HL-60 (cell line): ENCODE data around the gene SPEN.

Experiments
- GABPA ChIP-seq: IDR thresholded peaks from 2 replicates; pipeline ENCODE4 v1.6.1; 2012; ENCODE audit warnings: low read depth
- TF ChIP-seq, protein P1 (sequence below): IDR thresholded peaks from one replicate; pipeline ENCODE4 v1.5.1; 2011; ENCODE audit warnings: low read length, control low read depth, inconsistent platforms; ENCODE audit not compliant: insufficient read depth

DNA sequence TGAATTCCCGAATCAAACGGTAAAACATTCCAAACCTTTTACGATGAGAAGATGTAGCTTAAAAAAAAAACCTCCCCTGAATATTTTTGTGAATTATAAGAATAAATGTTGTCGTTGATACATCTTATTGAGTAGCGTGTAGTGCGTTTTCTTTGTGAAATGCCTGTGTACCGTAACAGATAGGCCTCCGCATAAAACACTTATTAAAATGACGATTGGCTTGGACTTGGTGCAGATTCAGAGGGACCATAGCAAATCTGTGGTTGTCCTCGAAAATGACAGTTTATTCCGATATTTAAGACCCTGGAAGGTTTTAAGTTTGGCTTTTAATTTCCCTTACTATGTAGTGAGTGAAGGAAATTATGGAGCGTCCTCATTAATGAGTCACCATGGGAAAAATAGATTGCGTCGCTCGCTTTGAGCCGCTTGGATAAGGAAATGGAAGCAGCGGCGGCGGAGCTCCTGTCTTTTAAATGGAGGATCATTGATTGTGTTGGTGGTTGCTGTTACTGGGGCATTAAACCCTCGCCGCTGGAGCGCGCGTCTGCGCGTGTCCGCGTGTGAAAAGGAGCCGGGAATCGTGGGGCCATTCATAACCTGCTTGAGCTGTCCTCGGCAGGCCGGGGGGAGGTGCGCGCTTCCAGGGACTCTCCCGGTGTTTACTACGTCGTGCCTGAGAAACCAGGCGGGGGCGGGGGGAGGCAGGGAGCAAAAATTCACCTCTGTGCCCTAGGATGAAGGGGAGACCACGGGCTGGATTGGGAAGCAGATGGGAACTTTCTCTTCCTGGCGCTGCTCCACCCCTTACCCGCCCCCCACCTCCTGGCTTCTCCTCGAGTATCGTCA is 1.6 kb downstream of the SPEN start:
- TF ChIP-seq, protein P1, sequence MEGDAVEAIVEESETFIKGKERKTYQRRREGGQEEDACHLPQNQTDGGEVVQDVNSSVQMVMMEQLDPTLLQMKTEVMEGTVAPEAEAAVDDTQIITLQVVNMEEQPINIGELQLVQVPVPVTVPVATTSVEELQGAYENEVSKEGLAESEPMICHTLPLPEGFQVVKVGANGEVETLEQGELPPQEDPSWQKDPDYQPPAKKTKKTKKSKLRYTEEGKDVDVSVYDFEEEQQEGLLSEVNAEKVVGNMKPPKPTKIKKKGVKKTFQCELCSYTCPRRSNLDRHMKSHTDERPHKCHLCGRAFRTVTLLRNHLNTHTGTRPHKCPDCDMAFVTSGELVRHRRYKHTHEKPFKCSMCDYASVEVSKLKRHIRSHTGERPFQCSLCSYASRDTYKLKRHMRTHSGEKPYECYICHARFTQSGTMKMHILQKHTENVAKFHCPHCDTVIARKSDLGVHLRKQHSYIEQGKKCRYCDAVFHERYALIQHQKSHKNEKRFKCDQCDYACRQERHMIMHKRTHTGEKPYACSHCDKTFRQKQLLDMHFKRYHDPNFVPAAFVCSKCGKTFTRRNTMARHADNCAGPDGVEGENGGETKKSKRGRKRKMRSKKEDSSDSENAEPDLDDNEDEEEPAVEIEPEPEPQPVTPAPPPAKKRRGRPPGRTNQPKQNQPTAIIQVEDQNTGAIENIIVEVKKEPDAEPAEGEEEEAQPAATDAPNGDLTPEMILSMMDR, result no peak
- TF ChIP-seq GABPA, result no peak
